SK-N-SH treated with all-trans-retinoic acid at 6 μM for 48 hours (cell line): Measurements from ENCODE around the gene GPX2.

ENCODE experiments used
- ATAC-seq: fragments of 200-7000 bp; cut with Tn5 transposase; 3 replicates; pipeline ENCODE4 v1.9.1; 2020; ENCODE audit warnings: mild to moderate bottlenecking, moderate library complexity
- ARNTL ChIP-seq: fragments of 450-650 bp; formaldehyde crosslinking; IDR thresholded peaks from 2 replicates; pipeline ENCODE4 v1.5.0; 2020; ENCODE audit warnings: low read depth, mild to moderate bottlenecking, moderate library complexity, borderline replicate concordance
- BACH2 ChIP-seq: fragments of 250-450 bp; sonication (Bioruptor Pico); IDR thresholded peaks from 2 replicates; pipeline ENCODE4 v1.9.0; 2021; ENCODE audit warnings: mild to moderate bottlenecking, borderline replicate concordance
- CREB5 ChIP-seq: fragments of 250-450 bp; sonication (Bioruptor Pico); IDR thresholded peaks from 2 replicates; pipeline ENCODE4 v1.5.1; 2020; ENCODE audit warnings: low read depth, mild to moderate bottlenecking, moderate library complexity
- CSDC2 ChIP-seq: fragments of 250-450 bp; sonication (Bioruptor Pico); IDR thresholded peaks from 2 replicates; pipeline ENCODE4 v1.5.0; 2020; ENCODE audit warnings: mild to moderate bottlenecking, moderate library complexity
- ESRRG ChIP-seq: fragments of 250-450 bp; sonication (Bioruptor Pico); IDR thresholded peaks from 2 replicates; pipeline ENCODE4 v1.6.1; 2021; ENCODE audit warnings: mild to moderate bottlenecking
- GLIS3 ChIP-seq: fragments of 250-450 bp; sonication (Bioruptor Pico); IDR thresholded peaks from 2 replicates; pipeline ENCODE4 v1.5.0; 2020; ENCODE audit warnings: mild to moderate bottlenecking, moderate library complexity
- ISL1 ChIP-seq: fragments of 250-450 bp; sonication (Bioruptor Pico); IDR thresholded peaks from 2 replicates; pipeline ENCODE4 v2.1.2; 2022; ENCODE audit warnings: mild to moderate bottlenecking, moderate library complexity
- OSR1 ChIP-seq: fragments of 250-450 bp; sonication (Bioruptor Pico); IDR thresholded peaks from 2 replicates; pipeline ENCODE4 v1.8.0; 2022; ENCODE audit warnings: moderate library complexity, mild to moderate bottlenecking, inconsistent platforms
- PATZ1 ChIP-seq: fragments of 250-450 bp; sonication (Bioruptor Pico); IDR thresholded peaks from 2 replicates; pipeline ENCODE4 v1.8.0; 2020; ENCODE audit warnings: mild to moderate bottlenecking, moderate library complexity, borderline replicate concordance
- POU6F1 ChIP-seq: fragments of 250-450 bp; sonication (Bioruptor Pico); IDR thresholded peaks from 2 replicates; pipeline ENCODE4 v1.8.0; 2021; ENCODE audit warnings: low read depth, mild to moderate bottlenecking, moderate library complexity, borderline replicate concordance
- PPARA ChIP-seq: fragments of 250-450 bp; sonication (Bioruptor Pico); IDR thresholded peaks from 2 replicates; pipeline ENCODE4 v1.5.0; 2020; ENCODE audit warnings: mild to moderate bottlenecking, borderline replicate concordance
- RARB ChIP-seq: fragments of 250-450 bp; sonication (Bioruptor Pico); IDR thresholded peaks from 2 replicates; pipeline ENCODE4 v1.8.0; 2021; ENCODE audit warnings: mild to moderate bottlenecking, moderate library complexity
- SNAI2 ChIP-seq: fragments of 250-450 bp; sonication (Bioruptor Pico); IDR thresholded peaks from 2 replicates; pipeline ENCODE4 v1.5.0; 2020; ENCODE audit warnings: mild to moderate bottlenecking, moderate library complexity
- TOX ChIP-seq: fragments of 250-450 bp; sonication (Bioruptor Pico); IDR thresholded peaks from 2 replicates; pipeline ENCODE4 v1.8.0; 2021; ENCODE audit warnings: mild to moderate bottlenecking, moderate library complexity, borderline replicate concordance
- TSHZ2 ChIP-seq: fragments of 250-450 bp; sonication (Bioruptor Pico); IDR thresholded peaks from 2 replicates; pipeline ENCODE4 v1.5.0; 2020; ENCODE audit warnings: mild to moderate bottlenecking, moderate library complexity
- ZC3H10 ChIP-seq: fragments of 250-450 bp; sonication (Bioruptor Pico); IDR thresholded peaks from 2 replicates; pipeline ENCODE4 v1.5.1; 2021; ENCODE audit warnings: mild to moderate bottlenecking, moderate library complexity
- ZFP3 ChIP-seq: fragments of 250-450 bp; sonication (Bioruptor Pico); IDR thresholded peaks from 2 replicates; pipeline ENCODE4 v1.5.0; 2020; ENCODE audit warnings: mild to moderate bottlenecking, moderate library complexity
- ZFP30 ChIP-seq: fragments of 450-650 bp; formaldehyde crosslinking; IDR thresholded peaks from 2 replicates; pipeline ENCODE4 v1.5.0; 2022; ENCODE audit warnings: mild to moderate bottlenecking, moderate library complexity
- ZNF565 ChIP-seq: fragments of 450-650 bp; formaldehyde crosslinking; conservative IDR thresholded peaks from 2 replicates; pipeline ENCODE4 v1.5.0; 2020; ENCODE audit warnings: low read depth, mild to moderate bottlenecking, moderate library complexity
- ZNF8 ChIP-seq: fragments of 450-650 bp; formaldehyde crosslinking; IDR thresholded peaks from 2 replicates; pipeline ENCODE4 v1.5.0; 2020; ENCODE audit warnings: mild to moderate bottlenecking, moderate library complexity
- TF ChIP-seq, protein P1 (sequence below): fragments of 250-450 bp; sonication (Bioruptor Pico); IDR thresholded peaks from 2 replicates; pipeline ENCODE4 v1.5.1; 2021; ENCODE audit warnings: mild to moderate bottlenecking, moderate library complexity

Gene GPX2

DNA sequence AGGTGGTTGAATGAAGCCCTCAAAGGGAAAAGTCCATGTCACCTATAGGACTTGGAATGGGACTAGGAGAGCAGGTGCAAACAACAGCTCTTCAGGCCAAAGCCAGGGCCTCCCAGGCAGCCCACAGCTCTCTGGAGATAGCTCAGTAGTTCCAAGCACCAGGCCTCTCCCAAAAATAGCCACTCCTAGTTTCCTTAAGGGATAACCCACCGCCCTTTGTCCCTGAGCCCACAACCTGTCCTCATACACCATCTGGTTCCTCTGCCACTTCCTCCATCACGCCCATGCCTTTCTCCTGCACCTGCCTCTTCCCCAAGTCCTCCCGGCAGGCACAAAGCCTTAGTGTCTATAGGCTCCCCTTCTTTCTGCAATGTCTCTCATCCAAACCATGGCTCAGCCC is 27.5 kb upstream of the GPX2 start:
- TF ChIP-seq ESRRG (CRISPR knock-in tag), result no peak
- no peak for TF ChIP-seq GLIS3 (CRISPR knock-in tag)
- no peak for TF ChIP-seq ZFP3 (CRISPR knock-in tag)
- TF ChIP-seq TOX (CRISPR knock-in tag), result no peak
- TF ChIP-seq CSDC2, result no peak
- no peak for TF ChIP-seq SNAI2 (CRISPR knock-in tag)
- TF ChIP-seq RARB (CRISPR knock-in tag), result no peak
- TF ChIP-seq, protein P1, sequence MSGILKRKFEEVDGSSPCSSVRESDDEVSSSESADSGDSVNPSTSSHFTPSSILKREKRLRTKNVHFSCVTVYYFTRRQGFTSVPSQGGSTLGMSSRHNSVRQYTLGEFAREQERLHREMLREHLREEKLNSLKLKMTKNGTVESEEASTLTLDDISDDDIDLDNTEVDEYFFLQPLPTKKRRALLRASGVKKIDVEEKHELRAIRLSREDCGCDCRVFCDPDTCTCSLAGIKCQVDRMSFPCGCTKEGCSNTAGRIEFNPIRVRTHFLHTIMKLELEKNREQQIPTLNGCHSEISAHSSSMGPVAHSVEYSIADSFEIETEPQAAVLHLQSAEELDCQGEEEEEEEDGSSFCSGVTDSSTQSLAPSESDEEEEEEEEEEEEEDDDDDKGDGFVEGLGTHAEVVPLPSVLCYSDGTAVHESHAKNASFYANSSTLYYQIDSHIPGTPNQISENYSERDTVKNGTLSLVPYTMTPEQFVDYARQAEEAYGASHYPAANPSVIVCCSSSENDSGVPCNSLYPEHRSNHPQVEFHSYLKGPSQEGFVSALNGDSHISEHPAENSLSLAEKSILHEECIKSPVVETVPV (CRISPR knock-in tag), result no peak
- TF ChIP-seq PATZ1 (CRISPR knock-in tag), result no peak
- no peak for TF ChIP-seq ZC3H10
- TF ChIP-seq CREB5 (CRISPR knock-in tag), result no peak
- TF ChIP-seq BACH2 (CRISPR knock-in tag), result no peak
- no peak for TF ChIP-seq ZFP30
- TF ChIP-seq POU6F1, result no peak
- no peak for ATAC-seq

- TF ChIP-seq TSHZ2 (CRISPR knock-in tag), result no peak
- no peak for TF ChIP-seq ZNF8
- TF ChIP-seq OSR1 (CRISPR knock-in tag), result no peak
- TF ChIP-seq PPARA (CRISPR knock-in tag), result no peak
- TF ChIP-seq RARB (CRISPR knock-in tag), result no peak
- TF ChIP-seq, protein P1 (CRISPR knock-in tag), result no peak
- no peak for TF ChIP-seq SNAI2 (CRISPR knock-in tag)
- no peak for TF ChIP-seq BACH2 (CRISPR knock-in tag)
- TF ChIP-seq POU6F1, result no peak
- TF ChIP-seq TOX (CRISPR knock-in tag), result no peak
- no peak for TF ChIP-seq ZFP3 (CRISPR knock-in tag)
- TF ChIP-seq ISL1 (CRISPR knock-in tag), result no peak
- TF ChIP-seq ZFP30, result no peak
- TF ChIP-seq GLIS3 (CRISPR knock-in tag), result no peak
- no peak for TF ChIP-seq ARNTL (CRISPR knock-in tag)
- TF ChIP-seq ZNF565 (CRISPR knock-in tag), result no peak
- TF ChIP-seq CREB5 (CRISPR knock-in tag), result no peak
These were observed 26.1 kb upstream of the GPX2 start for GRCh38 chr14:64968651-64969050.

More at GRCh38 chr14:64968651-64969050, 26.1 kb upstream of the GPX2 start:
- no peak for ATAC-seq
